ENCODE data around the gene DEUP1.
A peak's percentile ranks its signal among the peaks of the same experiment; 100 is the strongest.
"Not testable (repeated sequence)": the region's sequence is repeated elsewhere in the genome, so short reads cannot be mapped to it uniquely, and the experiment has no call there.

The DEUP1 gene

GRCh38 chr11:93407777-93408401, 77.3 kb downstream of the DEUP1 start:
- H3K27ac ChIP-seq: no peak overlapping the region
- no peak for TF ChIP-seq CTCF (conservative IDR thresholded peaks at IDR 0.05; ENCODE audit: low read depth)
- CTCF ChIA-PET: no interaction called here
- DNase-seq (ENCODE audit: low spot score): peak; percentile 5
- POLR2A ChIA-PET (ENCODE audit: low non-redundant PET): no interaction called here

GRCh38 chr11:93410441-93410840, 79.9 kb downstream of the DEUP1 start:
- TF ChIP-seq CTCF (conservative IDR thresholded peaks at IDR 0.05; ENCODE audit: low read depth): no peak
- POLR2A ChIA-PET (ENCODE audit: low non-redundant PET): no interaction called here
- DNase-seq (ENCODE audit: low spot score): no peak
- CTCF ChIA-PET: no interaction called here
- H3K27ac ChIP-seq: no peak overlapping the region

- no peak for TF ChIP-seq CTCF (conservative IDR thresholded peaks at IDR 0.05; ENCODE audit: low read depth)
- DNase-seq (ENCODE audit: low spot score): no peak
- CTCF ChIA-PET: interaction anchor here (0.6 kb wide), 1 partner anchor 115 kb away, joined by 3 read pairs; no protein-coding TSS in a partner anchor
- no peak overlapping the region for H3K27ac ChIP-seq
- POLR2A ChIA-PET (ENCODE audit: low non-redundant PET): no interaction called here
These were observed 81.2 kb downstream of the DEUP1 start for GRCh38 chr11:93411705-93412104.

GRCh38 chr11:93432247-93432646, 101.7 kb downstream of the DEUP1 start:
- POLR2A ChIA-PET (ENCODE audit: low non-redundant PET): no interaction called here
- CTCF ChIA-PET: no interaction called here
- TF ChIP-seq CTCF (conservative IDR thresholded peaks at IDR 0.05; ENCODE audit: low read depth): no peak
- H3K27ac ChIP-seq: no peak overlapping the region
- no peak for DNase-seq (ENCODE audit: low spot score)

- DNase-seq (ENCODE audit: low spot score); CTCF ChIA-PET; POLR2A ChIA-PET (ENCODE audit: low non-redundant PET); H3K27ac ChIP-seq: not testable (repeated sequence)
These were observed 112.7 kb downstream of the DEUP1 start for GRCh38 chr11:93443232-93443631.

- no peak for DNase-seq (ENCODE audit: low spot score)
- H3K27ac ChIP-seq: no peak overlapping the region
These were observed 114.1 kb downstream of the DEUP1 start for GRCh38 chr11:93444617-93445073.

More at GRCh38 chr11:93444617-93445073, 114.1 kb downstream of the DEUP1 start:
- no peak for TF ChIP-seq CTCF (conservative IDR thresholded peaks at IDR 0.05; ENCODE audit: low read depth)
- ChIA-PET POLR2A (ENCODE audit: low non-redundant PET) (no interaction called here), CTCF (interaction anchor here (0.7 kb wide), 1 partner anchor 1079 kb away, joined by 3 read pairs; no protein-coding TSS in a partner anchor)
